ENCODE results near the gene RALGDS. TPM values are rescaled to one million over a fixed set of nuclear protein-coding genes. Genes with fewer than 3 reads are reported as not detected.

RALGDS gene
- total and polyA plus RNA-seq, 2 experiments from 2014 or later, result 50.4 to 58.3 TPM

DNA sequence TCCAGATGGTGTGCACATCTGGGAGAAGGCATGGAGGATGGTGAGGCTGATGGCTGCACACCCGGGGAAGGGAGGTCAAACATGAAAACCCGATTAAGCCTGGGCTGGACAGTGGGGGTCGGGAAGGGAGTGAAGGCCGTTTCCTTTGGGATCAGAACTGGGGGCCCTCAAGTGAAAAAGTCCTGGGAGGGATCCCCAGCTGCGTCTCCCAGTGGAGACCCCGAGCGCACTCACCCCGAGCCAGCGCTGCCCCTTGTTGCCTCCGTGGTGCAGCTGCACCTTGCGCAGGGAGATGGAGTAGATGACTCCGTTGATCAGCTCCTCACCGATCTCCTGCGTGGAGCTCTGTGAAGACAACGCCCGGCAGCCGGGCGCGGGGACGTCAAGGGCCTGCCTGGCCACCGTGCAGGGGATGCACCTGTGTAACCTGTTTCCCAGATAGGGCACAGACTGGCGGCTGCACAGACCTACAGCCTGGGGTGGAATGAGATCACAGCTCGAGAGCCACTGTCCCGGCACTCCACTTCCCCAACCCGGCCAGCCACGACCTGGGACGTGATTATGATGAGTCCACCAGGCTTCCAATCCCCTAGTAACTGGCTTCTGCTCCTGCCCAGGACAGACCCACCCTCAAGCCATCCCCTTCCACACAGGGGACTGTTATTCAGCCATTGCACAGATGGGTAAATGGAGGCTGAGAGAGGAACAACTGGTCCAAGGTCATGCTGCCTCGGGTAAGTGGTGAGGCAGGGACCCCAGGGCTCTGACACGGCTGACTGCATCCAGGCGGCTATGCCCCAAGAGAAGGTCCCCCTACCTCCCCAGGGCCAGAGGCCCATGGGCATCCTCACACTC lies 9.0 kb downstream of the RALGDS start:
- Histone ChIP-seq H3K9me3 (ENCODE audit: low read depth) (no peaks in the 10 kb centered on the region), H3K36me3 (peaks cover 18% of the 10 kb centered on the region), H3K4me3 (no peak overlapping the region), H3K27me3 (no peaks in the 10 kb centered on the region), H3K27ac (no peak overlapping the region), H3K4me1 (ENCODE audit: low read depth) (peaks cover 22% of the 10 kb centered on the region)
- DNase-seq (ENCODE audit: low read depth in 1 of 2, low spot score in 1 of 2), result no peak
- TF ChIP-seq, protein P1, sequence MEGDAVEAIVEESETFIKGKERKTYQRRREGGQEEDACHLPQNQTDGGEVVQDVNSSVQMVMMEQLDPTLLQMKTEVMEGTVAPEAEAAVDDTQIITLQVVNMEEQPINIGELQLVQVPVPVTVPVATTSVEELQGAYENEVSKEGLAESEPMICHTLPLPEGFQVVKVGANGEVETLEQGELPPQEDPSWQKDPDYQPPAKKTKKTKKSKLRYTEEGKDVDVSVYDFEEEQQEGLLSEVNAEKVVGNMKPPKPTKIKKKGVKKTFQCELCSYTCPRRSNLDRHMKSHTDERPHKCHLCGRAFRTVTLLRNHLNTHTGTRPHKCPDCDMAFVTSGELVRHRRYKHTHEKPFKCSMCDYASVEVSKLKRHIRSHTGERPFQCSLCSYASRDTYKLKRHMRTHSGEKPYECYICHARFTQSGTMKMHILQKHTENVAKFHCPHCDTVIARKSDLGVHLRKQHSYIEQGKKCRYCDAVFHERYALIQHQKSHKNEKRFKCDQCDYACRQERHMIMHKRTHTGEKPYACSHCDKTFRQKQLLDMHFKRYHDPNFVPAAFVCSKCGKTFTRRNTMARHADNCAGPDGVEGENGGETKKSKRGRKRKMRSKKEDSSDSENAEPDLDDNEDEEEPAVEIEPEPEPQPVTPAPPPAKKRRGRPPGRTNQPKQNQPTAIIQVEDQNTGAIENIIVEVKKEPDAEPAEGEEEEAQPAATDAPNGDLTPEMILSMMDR (IDR thresholded peaks at IDR 0.05; ENCODE audit: low read depth, low read length), result no peak

DNA sequence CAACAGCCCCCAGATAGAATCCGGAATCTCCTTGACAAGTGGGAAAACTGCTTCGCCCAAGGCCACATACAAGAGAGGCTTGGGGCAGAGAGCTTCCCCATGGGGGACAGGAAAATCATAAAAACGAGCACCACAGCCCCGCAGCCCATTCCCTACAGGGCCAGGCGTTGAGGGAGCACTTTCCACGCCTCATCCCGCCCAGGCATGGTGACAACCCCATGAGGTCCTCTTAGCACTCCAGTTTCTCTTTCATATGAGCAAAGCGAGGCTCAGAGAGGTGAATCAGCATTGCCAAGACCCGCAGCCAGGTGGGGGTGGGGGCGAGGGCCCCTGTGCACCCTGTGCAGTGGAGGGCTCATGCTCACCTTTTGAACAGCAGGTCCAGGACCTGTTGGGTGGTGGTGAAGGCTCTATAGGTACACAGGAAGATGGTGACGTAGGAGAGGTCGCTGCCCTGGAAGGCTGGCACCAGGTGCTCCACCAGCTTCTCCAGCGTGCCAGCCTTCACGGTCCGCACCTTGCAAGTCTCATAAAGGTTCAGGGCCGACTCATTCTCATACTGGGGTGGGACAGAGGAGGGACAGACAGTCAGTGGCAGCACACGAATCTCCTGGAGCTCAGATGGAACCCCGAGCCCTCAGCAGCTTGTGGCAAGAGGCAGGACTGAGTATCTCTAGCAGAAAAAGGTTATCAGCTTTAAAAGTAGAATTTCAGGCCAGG lies 10.9 kb downstream of the RALGDS start:
- TF ChIP-seq, protein P1 (IDR thresholded peaks at IDR 0.05; ENCODE audit: low read depth, low read length), result no peak
- H3K27ac ChIP-seq, result no peak overlapping the region
- no peaks in the 10 kb centered on the region for H3K9me3 ChIP-seq (ENCODE audit: low read depth)
- H3K4me3 ChIP-seq, result no peak overlapping the region
- peaks cover 19% of the 10 kb centered on the region for H3K4me1 ChIP-seq (ENCODE audit: low read depth)
- DNase-seq (ENCODE audit: low read depth in 1 of 2, low spot score in 1 of 2), result no peak
- H3K27me3 ChIP-seq, result no peaks in the 10 kb centered on the region
- H3K36me3 ChIP-seq, result peaks cover 26% of the 10 kb centered on the region

DNA sequence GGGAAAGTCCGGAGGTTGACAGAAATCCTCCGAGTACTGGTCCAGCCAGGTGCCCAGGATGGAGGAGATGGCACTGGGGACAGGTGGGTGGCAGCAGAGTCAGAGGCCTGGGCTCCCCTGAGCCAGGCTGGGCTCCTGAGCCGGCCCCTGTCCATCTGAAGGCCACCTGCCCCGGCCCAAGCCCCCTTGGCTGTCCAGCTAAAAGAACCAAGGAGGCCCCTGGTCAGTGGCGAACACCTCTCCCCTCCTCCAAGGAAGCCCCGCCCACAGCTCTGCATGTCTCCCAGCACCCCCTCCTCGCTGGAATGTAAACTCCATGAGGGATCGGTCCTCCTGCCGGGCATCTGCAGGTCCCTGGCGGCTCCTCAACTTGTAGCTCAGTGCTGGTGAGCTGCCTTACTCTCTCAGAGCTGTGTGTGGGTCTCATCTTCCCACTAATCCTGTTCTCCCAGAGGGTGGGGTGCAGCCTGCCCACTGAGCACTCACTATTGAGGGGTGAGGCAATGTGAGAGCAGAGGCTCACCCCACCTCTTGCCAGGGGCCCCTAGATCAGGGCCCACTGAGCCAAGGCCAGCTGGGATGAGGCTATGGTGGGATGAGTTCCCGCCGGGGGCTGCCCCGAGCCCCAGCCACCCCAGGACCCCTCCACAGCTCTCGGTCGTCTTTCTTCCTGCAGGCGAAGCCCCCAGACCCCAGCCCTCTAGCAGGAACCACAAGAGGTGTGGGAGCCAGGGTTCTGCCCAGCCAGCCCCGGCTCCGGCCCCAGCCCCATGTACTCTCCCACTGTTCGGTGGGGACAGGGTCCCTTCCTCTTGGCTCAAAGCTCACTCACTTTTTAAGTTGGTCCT lies 12.0 kb downstream of the RALGDS start:
- H3K4me1 ChIP-seq (ENCODE audit: low read depth), result peaks cover 8% of the 10 kb centered on the region
- peaks cover 26% of the 10 kb centered on the region for H3K36me3 ChIP-seq

DNA sequence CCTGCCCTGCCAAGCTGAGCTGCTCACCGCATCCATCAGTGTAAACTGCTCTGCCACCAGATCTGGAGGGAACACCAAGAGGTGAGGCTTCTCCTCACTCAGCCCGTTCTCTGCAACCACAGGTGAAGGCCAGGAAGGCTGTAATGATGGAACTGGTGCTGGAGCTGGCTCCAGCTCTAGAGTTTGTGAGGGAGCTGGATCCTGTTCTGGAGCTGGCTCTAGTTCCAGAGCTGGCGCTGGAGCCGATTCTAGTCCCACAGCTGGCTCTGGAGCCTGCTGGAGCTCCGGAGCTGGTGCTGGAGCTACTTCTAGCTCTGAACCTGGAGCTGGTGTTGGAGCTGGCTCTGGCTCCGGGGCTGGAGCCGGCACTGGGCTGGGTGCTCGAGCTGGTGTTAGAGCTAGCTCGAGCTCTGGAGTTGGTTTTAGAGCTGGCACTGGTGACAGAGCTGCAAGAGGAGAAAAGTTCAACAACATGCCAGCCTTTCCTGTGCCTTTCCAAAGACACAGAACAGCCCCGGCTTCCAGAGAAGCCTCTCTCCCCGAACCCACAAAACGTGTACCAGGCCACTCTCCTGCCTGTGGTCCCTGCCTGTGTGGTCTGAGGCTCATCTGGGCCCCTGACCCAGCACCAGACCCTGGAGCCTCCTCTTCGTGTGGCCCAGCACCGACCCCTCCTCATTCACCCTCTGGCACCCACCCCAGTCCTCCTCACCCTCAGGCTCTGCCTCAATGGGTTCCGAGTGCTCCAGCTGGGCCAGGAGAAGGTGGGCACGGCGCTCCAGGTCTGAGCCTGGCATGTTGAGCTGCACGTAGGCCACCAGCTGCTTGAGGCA lies 12.9 kb downstream of the RALGDS start:
- peaks cover 26% of the 10 kb centered on the region for H3K36me3 ChIP-seq
- no peak for DNase-seq (ENCODE audit: low read depth in 1 of 2, low spot score in 1 of 2)

More for the DNA sequence above, 12.0 kb downstream of the RALGDS start:
- H3K9me3 ChIP-seq (ENCODE audit: low read depth), result no peaks in the 10 kb centered on the region
- H3K27ac ChIP-seq, result no peak overlapping the region
- no peak for DNase-seq (ENCODE audit: low read depth in 1 of 2, low spot score in 1 of 2)
- no peaks in the 10 kb centered on the region for H3K27me3 ChIP-seq
- TF ChIP-seq, protein P1 (IDR thresholded peaks at IDR 0.05; ENCODE audit: low read depth, low read length), result no peak
- no peak overlapping the region for H3K4me3 ChIP-seq

More for the DNA sequence above, 12.9 kb downstream of the RALGDS start:
- H3K27ac ChIP-seq, result no peak overlapping the region
- no peaks in the 10 kb centered on the region for H3K9me3 ChIP-seq (ENCODE audit: low read depth)
- H3K4me1 ChIP-seq (ENCODE audit: low read depth), result no peaks in the 10 kb centered on the region
- H3K27me3 ChIP-seq, result no peaks in the 10 kb centered on the region
- no peak overlapping the region for H3K4me3 ChIP-seq
- TF ChIP-seq, protein P1 (IDR thresholded peaks at IDR 0.05; ENCODE audit: low read depth, low read length), result no peak

Measured in cardiac muscle cell (in vitro differentiated cells and primary cell).